T47D (cell line): ENCODE data around the gene JADE3.
"Not testable (repeated sequence)": the region's sequence is repeated elsewhere in the genome, so short reads cannot be mapped to it uniquely, and the experiment has no call there.

ENCODE experiments used
- DNase-seq, 2 experiments: peaks; one replicate each; pipeline versions ENCODE4 v3.0.0 to v3.0.0-alpha.2; 2011 to 2012; ENCODE audit warnings: low read depth in 1 of 2, low spot score in 1 of 2
- JUND ChIP-seq: IDR thresholded peaks from 2 replicates; pipeline ENCODE4 v1.6.1; 2012; ENCODE audit warnings: low read depth
- in situ Hi-C: cut with HindIII; loops from 2 replicates; pipeline ENCODE4 v1.10.0; 2016; ENCODE audit warnings: low sequenced_read_pairs, low pct_unique_long_range_greater_than_20kb

JADE3 gene

DNA sequence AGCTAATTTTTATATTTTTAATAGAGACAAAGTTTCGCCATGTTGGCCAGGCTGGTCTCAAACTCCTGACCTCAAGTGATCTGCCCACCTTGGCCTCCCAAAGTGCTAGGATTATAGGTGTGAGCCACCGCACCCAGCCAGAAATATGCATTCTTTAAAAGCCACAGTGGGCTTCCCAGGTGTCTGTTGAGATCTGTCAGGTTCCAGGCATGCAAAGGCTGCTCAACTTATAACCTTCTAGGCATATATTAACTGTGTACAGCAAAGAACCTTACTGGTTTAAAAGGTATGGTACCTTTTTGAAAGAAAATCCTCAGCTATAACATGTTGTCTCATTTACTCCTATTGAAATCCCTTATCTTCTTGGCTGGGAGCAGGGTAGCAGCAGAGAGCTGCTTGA is 42.5 kb downstream of the JADE3 start:
- in situ Hi-C loops = no loop called here
- DNase-seq = no peak
- no peak for TF ChIP-seq JUND

DNA sequence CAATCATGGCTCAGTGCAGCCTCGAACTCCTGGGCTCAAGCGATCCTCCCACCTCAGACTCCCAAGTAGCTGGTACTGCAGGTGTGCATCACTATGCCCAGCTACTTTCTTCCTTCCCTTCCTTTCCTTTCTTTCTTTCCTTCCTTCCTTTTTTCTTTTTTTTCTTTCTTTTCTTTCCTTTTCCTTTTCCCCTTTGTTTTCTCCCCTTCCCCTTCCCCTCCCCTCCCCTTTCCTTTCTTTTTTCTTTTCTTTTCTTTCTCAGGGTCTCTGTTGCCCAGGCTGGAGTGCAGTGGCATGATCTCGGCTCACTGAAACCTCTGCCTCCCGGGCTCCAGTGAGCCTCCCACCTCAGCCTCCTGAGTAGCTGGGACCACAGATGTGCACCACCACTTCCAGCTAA is 44.4 kb downstream of the JADE3 start:
- in situ Hi-C loops, DNase-seq: not testable (repeated sequence)

DNA sequence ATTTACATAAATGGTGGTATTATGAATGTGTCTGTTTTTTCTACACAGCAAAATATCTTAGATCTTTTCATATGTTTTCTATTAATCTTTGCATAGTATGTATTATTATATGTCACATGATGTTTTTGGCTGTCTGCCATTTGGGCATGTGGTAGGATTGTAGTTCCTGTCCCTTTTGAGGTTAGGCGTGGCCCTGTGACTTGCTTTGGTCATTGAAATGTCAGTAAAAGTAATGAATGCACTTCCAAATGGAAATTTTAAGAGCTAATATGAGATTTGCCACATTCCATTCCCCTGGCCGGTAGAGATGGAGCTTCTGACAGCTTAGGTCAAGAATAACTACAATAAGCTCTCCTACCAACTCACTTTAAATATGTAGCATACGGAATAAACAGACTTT is 45.1 kb downstream of the JADE3 start:
- TF ChIP-seq JUND = no peak
- in situ Hi-C loops = no loop called here
- DNase-seq = no peak

DNA sequence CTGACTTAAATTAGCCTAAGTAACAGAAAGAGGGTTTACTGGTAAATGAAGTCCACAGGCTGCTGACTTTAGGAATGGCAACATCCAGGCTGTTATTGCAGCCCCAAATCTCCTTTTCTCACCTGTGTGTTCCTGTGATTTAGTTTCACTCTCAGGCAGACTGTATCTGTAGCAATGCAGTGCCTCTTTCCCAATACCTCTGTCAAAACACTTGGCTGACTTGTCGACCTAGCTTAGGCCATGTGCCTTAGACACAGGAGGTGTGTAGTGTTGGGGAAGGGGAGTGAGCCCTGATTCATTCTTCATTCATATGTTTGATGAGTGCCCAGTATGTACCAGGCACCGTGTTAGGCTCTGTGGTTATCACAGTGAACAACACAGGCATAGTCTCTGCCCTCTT is 46.9 kb downstream of the JADE3 start:
- DNase-seq = no peak
- in situ Hi-C loops = no loop called here

DNA sequence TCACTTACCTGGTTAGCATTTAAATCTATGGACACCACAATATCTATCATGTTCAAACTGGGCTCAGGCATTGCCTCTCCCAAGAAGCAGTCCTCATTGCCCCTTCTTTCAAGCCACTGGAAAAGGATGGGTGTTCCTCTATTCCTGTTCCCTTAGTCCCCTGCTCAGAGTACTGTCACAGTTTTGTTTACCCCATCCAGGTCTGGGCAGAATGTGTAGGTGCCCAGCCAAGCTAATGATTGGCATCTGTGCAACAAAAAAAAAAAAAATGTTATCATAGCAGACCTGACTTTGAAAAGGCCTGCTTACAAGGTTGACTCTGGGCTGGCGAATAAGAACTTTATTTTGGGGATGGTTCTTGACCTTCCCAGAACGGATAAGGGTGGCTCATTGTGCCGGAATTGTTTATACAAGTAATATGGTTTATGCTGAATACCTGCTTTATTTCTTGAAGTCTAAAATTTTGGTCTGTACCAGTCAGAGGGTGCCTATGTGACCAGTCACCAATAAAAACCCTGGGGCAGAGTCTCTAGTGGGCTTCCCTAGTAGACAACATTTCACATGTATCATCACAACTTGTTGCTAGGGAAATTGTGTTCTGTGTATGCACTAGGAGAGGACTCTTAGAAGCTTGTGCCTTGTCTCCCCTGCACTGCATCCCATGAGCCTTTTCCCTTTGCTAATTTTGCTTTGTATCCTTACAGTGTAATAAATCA is 47.9 kb downstream of the JADE3 start:
- in situ Hi-C loops = no loop called here
- no peak for DNase-seq
- TF ChIP-seq JUND = no peak

More for the DNA sequence above, 46.9 kb downstream of the JADE3 start:
- no peak for TF ChIP-seq JUND

DNA sequence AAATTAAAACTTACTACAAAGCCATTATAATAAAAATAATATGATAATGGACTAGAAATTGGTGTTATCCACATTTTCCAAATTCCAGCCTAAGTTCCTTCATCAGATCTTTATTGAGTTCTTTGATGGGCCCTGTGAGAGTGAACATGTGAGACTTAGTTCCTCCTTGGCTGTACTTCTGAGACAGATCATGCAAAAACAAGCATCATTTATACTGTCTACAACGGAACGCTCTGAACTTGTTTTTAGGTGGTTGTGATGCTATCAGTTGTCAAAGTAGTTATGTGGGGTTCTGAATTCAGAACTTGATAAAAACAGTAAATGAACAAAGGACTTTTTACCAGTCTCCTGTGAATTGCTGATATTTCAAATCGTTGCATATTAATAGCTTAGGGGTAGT is 48.9 kb downstream of the JADE3 start:
- in situ Hi-C loops = no loop called here
- TF ChIP-seq JUND = no peak
- DNase-seq = no peak

DNA sequence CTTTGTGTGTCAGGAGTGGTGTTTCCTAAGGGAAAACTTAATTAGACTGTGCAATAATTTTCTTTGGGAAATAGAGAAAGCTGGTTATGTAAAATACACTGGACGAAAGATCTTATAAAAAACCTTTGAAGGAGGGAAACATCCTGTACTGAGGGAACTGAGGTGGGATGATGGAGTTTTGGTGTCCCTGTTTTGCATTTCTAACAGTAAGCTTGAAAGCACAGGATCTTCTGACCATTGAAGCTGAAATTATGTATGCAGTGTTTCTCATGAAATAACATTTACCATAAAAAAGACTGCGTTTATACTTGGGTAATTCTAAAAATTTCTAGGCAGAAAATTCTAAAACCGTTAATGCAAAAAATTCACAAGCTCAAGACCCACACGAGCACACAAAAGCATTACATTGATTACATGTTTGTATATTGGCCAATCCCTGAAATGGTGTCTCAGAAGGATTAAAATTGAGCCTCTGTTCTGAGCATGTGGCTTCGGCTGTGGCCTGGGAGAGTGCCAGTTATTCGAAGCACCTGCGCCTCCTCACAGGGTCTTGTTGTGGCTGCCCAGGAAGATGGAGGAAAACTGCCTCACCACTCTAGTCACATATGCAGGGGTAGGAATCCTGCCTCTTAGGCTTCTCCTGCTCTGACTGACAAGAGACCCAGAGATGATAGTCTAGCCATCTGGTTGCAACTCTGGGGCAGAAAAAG is 49.5 kb downstream of the JADE3 start:
- in situ Hi-C loops = no loop called here
- DNase-seq = no peak

DNA sequence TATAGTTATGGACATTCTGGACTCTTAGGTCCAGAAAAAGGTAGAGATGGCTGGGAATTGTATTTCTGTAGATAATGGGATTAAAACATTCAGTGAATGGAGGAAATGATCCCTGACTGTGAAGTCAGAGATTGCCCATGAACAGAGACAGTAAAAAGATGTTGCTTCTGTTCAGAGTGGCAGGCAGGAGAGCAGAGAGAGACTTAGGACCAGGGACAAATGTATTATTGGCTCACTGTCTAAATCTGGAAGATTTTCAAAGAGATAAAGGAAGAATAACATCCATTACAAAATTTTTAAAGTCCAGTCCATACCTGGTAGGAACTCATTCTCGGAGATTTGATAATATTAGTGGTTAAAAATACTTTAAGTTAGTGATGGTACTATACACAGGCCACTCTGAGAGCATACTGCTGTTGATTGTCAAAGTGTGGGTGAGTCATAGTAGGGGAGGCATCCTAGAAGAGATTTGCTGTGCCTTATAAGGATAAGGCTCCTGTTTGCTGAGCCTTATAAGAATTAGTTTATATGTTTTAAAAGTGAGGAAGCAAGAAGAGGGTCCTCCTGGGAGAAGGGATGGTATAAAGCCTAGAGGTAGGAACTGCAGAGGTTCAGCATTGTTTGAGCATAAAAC is 53.0 kb downstream of the JADE3 start:
- TF ChIP-seq JUND = no peak
- no peak for DNase-seq

More for the DNA sequence above, 49.5 kb downstream of the JADE3 start:
- no peak for TF ChIP-seq JUND

DNA sequence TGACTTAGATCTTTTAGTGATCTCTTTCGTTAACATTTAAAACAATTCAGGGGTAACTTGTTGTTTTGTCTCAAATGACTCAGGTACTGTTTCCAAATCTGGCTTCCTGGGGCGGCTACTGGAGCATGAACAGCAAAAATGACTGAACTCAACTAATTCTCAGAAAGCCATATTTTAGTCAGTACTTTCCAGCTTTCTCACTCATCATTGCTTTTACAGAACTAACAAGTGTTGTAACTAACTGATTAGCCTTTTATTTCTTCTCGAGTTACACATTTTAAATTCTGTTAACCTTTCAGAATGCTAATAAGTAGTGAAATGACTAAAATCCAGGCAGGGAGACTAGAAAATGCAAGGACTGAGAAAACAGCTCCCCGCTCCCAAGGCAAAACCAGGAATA is 55.3 kb downstream of the JADE3 start:
- in situ Hi-C loops = no loop called here
- DNase-seq = no peak
- TF ChIP-seq JUND = no peak

More for the DNA sequence above, 53.0 kb downstream of the JADE3 start:
- in situ Hi-C loops = no loop called here

DNA sequence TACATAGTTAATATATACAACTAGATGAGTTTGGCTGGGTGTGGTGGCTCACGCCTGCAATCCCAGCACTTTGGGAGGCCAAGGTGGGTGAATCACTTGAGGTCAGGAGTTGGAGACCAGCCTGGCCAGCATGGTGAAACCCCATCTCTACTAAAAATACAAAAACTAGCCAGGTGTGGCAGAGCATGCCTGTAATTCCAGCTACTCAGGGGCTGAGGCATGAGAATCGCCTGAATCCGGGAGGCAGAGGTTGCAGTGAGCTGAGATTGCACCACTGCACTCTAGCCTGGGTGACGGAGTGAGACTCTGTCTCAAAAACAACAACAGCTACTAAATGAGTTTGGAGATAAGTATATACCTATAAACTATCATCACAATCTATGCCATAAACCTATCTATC is 64.8 kb downstream of the JADE3 start:
- in situ Hi-C loops = not testable (repeated sequence)

DNA sequence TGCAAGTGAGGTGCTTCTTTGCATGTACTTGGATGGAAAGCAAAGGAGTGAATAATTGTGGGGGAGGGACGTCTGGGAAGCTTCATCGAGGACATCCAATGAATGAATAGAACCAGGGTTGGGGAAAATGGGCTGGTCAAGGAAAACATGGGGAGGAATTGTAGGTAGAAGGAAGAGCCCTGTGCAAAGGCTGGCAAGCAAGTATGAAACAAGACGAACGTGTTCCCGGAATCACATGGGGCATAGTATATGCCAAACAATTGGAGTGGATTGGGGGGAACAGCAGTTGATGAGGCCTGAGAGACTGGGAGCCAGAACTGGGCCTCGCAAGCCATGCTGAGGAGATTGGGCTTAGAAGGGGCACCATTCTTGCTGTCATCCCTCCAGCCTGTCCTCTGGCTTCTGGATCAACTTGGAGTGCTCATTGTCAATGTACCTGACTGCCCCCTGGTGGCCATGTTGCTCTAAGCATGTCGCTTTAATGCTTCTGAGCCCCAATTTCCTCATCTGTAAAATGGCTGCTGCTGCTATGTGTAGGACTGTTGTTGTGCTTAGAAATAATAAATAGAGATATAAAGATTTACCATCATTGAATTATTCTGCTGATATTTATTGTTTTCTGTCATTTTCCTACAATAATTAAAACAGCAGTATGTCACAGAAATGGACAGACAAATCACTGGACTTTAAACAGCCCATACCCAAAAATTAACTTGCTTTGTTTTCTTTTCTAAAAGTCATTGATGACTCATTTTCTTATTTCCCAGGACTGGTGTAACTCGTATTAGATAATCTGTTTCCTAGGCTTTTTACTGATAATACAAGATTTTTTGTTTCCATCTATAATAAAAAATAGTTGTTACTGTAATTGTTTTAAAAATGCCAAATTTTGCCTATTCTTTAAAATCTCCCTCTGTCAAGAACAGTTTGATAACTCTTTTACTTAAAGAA is 66.4 kb downstream of the JADE3 start:
- in situ Hi-C loops = no loop called here
- no peak for TF ChIP-seq JUND
- DNase-seq = peak; percentile 16 to 86

More for the DNA sequence above, 64.8 kb downstream of the JADE3 start:
- not testable (repeated sequence) for DNase-seq

DNA sequence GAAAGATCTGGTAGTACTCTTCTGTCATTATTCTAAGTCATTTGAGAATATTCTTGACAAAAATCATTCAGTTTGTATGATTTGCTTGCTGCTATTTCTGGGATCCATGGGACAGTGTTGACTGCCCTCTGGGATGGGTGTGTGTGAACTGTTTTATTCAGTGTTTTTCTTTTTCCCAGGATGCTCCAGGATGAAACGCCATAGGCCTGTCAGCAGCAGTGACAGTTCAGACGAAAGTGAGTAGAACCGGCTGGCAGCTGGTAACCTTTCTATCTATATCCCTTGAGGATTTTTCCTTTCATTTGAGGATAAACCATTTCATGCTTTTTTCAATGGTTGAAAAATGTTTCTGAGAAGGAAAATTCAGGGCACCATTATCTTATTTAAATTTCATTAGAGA is 72.5 kb downstream of the JADE3 start:
- no peak for DNase-seq
- in situ Hi-C loops = no loop called here
- TF ChIP-seq JUND = no peak

DNA sequence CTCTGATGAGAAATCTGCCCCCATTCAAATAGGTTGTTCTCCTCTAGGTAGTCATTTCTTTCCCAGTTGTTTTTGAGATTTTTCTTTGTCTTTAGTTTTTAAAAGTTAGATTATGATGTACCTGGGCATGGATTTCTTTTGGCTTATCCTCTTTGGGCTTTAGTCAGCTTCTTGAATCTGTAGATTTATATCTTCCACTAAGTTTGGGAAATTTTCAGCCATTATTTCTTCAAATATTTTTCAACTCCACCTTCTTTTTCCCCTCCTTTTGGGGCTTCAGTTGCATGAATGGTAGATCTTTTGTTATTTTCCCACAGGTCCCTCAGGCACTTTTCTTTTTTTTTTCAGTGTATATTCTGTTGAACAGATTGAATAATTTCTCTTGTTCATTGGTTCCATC is 77.3 kb downstream of the JADE3 start:
- no peak for DNase-seq

More for the DNA sequence above, 77.3 kb downstream of the JADE3 start:
- in situ Hi-C loops = no loop called here
- TF ChIP-seq JUND = no peak
